ENCODE measurements around the gene ADAMTS17.
"Not testable (repeated sequence)": the region's sequence is repeated elsewhere in the genome, so short reads cannot be mapped to it uniquely, and the experiment has no call there.

ADAMTS17 gene

DNA sequence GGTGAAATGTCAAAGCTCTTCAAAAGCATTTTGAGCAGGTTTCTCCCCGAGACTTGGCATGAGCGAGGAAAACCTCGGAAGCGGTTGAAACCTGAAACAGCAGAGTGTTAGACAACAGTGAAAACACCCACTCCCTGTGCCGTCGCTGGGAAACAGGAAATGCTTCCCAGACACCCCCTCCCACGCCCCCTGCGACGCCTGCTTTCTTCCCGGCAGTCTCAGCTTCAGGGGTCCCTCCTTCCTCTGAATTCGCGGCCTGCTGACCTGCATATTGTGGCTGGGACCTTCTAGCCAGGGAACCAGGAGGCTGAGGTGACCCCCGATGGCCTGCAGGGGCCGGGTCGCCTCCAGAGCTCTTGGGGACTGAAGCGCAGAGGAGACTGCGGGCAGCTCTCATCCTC is 357.9 kb downstream of the ADAMTS17 start:
- in situ Hi-C loops (cut with HindIII; ENCODE audit: low sequenced_read_pairs): no loop called here

DNA sequence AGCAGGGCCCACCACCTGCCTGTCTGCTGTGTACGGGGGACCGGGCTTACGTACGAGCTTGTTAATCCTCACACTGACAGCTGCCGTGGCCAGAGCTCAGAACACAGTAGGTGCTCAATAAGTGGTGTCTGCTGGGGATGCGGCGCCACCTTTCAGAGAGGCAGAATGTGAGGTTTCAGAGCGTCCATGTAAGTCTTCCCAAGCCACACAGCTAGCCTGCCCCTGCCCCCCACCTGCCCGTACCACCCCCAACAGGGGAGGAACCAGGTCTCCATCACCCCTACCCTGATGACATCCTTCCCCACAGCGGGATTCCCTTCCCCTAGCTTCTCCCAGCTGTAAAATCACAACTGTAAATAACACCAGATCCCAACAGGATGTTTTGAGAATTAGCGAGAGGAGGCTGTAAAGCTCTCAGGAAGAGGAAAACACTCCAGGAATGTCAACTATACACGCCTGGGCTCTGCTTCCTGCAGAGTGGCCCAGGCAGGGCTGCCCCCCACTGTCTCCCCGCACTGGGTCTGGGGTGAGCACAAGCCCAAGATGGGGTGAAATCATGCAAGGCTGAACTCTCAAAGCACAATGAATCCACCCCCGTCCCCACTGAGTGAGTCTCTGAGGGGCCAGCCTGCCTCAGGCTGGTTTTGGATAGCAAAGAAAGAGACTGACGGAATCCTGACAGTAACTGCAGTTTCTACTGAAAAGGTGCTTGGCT is 358.4 kb downstream of the ADAMTS17 start:
- in situ Hi-C loops (cut with HindIII; ENCODE audit: low sequenced_read_pairs): no loop called here

DNA sequence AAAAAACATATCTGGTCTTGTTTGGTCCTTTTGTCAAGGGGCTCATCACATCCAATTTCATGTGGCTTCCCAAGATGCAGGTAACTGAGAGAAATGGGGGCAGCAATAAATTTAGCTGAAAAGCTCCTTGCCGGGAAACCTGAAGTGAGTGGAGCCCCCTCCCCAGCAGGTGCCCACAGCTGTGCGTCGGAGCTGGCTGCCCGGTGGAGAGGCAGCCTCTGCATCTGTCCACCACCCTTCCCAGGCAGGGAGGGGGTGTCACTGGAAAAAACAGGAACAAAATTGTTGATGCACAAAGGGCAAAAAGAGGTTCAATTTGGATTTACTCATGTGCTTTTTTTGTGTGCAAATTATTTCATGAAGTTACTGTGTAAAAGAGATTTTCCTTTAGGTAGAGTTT is 359.1 kb downstream of the ADAMTS17 start:
- in situ Hi-C loops (cut with HindIII; ENCODE audit: low sequenced_read_pairs): no loop called here

DNA sequence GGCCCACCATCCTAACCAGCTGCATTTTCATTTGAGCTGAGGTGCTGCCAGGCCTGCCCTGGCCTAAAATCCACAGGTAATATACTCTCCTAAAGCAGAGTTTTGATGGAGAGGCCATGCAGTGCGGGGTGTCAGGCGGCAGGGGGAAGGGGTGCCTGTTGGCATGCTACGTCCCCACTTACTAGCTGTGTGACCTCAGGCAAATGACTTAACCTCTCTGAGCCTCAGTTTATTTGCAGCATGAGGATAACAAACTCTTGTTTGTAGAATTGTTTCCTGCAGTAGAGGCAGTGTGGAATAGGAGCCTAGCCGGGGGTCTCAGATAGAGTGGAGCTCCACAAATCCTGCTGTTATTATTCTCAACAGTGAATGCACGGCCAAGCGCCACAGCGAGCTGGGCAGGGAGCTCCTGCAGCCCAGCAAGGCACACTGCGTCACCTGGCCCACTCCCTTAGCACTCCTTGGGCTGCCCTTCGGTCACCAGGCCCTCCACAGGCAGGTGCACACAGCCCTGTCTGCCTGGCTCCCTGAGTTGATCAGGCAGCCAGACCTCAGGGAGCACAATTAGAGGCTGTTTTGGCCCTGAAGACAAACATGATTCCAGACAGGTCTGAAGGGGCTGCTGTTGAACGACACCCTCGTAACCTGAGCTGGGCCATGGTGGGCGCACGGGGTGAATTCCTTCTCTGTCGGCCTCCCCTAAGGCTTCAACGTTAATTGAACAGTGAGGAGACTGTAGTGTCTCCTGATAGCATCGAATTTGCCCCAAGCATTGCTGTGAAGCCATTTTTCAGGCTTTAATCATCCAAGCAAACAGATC is 359.7 kb downstream of the ADAMTS17 start:
- in situ Hi-C loops (cut with HindIII; ENCODE audit: low sequenced_read_pairs): no loop called here

DNA sequence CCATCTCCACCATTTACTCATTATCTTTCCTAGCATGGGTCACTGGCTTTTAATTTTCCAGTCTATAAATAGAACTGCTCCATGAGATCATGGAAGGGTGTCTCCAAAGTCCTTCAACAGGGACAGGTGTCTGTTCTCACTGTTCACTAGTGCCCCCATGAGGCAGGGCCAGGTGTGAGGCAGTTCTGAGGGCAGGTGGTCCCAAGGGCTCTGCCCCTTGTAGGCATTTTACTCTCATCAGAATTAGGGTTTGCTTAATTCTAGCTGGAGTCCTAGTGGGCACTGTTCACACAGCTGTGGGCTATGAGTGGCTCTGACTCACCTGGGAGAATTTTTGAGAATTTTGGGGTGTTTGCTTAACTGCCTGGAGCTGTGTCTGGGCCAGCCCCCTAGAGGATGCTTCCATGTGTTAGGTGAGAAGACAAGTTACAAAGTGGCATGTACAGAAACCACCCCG is 360.6 kb downstream of the ADAMTS17 start:
- in situ Hi-C loops (cut with HindIII; ENCODE audit: low sequenced_read_pairs): no loop called here

DNA sequence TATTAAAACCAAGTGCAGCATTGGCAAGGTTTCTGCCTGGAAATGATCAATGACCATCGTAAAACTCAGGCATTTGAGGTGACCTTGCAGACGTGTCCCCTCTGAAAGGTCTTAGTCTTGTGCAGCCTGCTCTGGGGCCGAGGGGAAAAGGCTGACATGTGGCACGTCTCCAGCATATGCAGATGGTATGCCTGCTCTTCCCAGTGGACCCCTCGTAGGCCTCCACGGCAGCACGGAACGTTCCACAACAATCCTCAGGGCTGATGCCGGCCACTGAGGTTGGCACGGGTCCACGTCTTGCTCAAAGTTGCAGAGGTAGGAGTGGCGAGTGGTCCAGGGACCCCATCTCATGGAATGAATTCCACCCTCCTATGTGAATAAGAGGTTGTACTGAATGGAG is 361.0 kb downstream of the ADAMTS17 start:
- in situ Hi-C loops (cut with HindIII; ENCODE audit: low sequenced_read_pairs): no loop called here

DNA sequence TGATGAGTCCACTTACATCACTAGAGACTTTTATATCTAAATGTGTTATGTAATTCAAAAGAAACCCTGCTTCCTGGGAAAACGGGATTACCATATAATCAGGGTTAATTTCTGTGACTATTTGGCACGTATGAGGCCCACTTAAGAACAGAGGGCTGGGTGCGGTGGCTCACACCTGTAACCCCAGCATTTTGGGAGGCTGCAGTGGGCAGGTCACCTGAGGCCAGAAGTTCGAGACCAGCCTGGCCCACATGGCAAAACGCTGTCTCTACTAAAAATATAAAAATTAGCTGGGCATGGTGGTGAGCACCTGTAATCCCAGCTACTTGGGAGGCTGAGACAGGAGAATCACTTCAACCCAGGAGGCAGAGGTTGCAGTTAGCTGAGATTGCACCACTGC is 361.9 kb downstream of the ADAMTS17 start:
- in situ Hi-C loops (cut with HindIII; ENCODE audit: low sequenced_read_pairs): not testable (repeated sequence)

DNA sequence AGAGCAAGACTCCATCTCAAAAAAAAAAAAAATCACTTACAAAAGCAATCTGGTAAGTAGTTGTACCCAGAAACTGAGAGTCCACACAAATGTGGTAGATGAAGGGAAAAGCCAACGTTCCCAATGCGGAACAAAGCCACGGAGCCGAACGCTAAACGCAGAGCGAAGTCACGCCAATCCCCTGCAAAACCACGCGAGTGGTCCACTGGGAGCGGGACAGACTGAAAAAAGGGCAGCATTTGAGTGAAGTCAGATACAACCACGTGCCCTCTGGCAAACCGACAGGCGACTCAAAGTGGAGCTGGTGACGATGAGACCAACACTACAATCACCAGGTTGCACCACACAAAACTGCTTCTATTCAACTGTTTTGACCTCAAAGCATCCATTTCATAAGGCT is 362.4 kb downstream of the ADAMTS17 start:
- in situ Hi-C loops (cut with HindIII; ENCODE audit: low sequenced_read_pairs): no loop called here

DNA sequence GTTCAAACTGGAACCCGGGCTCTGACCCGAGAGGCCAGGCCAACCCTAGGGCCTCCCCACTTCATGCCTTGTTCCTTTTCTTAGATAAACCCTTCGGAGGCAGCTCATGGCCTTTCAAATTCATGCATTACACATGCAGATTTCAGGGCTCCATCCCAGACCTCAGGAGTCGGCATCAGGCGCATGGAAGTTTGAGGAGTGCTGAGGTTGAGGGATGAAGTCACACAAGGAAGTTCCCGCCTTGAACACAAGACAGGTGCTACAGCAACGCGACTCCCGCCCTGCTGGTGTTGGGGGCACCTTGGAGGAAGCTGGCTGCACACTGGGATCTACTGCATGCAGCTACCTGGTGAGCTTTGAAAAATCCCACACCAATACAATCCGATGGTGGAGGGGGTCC is 363.3 kb downstream of the ADAMTS17 start:
- in situ Hi-C loops (cut with HindIII; ENCODE audit: low sequenced_read_pairs): no loop called here

DNA sequence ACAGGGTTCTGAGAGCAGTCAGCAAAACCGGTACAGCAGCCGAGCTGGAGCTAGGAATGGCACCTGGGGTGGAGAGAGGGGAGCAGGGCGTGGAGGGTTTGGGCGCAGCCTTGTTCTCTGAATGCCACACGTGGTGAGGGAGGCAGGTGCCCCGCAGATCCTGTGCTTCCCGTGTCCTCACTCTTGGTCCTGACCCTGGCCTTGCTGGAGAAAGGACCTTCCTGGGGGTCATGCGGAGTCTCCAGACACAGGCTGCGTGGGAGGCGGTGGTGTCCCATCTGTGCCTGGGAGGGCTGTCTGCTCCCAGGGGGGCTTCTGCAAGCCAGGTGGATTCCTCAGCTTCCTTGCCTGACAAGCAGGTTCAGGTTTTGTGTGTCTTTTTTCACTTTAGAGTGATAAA is 363.8 kb downstream of the ADAMTS17 start:
- in situ Hi-C loops (cut with HindIII; ENCODE audit: low sequenced_read_pairs): no loop called here

DNA sequence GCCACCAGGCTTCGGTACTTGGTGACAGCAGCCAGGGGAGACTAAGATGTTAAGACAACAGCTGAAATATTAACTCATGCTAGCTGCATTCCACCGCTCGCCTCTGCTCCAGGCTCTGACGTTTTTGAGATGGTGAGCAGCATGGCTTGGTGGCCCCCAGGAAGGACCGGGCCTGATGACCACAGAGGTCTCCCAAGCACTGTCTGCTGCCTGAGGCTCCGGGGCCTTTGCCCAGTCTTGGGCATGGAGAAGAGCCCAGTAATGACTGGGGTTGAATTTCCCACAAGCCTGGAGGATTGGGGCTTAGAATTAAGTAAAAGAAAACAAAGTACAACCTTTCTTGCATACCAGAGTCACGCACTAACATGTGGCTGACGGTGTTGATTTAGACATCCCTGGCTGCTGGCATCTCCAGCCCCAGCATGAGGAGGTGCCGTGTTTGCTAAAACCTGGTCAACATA is 364.9 kb downstream of the ADAMTS17 start:
- in situ Hi-C loops (cut with HindIII; ENCODE audit: low sequenced_read_pairs): no loop called here

DNA sequence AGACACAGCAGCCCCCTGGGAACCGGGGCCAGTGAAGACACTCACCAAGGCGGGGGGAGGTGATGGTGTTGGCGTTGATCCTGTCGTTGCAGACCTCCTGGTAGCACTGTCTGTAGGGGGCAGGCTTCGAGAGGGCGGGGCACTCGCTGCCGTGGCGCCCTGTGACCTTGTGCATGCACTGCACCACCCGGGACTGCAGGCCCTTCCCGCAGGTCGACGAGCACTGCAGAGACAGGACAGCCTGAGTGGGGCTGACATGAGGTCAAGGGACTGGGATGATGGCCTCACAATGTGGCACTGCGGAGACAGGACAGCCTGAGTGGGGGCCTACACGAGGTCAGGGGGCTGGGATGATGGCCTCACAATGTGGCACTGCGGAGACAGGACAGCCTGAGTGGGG is 365.8 kb downstream of the ADAMTS17 start:
- in situ Hi-C loops (cut with HindIII; ENCODE audit: low sequenced_read_pairs): no loop called here

DNA sequence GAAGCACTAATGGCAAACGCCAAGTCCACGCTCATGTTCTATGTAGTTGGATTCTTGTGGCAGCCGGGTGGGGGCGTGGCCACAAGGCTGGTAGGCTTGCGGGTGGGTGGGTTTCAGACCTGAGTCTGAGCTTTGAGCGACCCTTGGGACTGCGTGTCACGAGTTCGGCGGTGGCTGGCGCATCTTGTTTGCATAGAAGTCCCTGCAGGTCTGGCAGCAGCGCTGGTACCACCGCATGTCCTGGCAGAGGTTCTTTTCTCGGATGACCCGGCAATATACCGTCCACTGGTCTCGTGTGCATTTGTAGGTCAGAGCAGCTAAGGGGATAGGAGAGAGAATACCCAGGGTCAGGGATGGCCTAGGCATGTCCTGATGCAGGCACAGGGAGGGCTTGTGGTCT is 367.5 kb downstream of the ADAMTS17 start:
- in situ Hi-C loops (cut with HindIII; ENCODE audit: low sequenced_read_pairs): no loop called here

DNA sequence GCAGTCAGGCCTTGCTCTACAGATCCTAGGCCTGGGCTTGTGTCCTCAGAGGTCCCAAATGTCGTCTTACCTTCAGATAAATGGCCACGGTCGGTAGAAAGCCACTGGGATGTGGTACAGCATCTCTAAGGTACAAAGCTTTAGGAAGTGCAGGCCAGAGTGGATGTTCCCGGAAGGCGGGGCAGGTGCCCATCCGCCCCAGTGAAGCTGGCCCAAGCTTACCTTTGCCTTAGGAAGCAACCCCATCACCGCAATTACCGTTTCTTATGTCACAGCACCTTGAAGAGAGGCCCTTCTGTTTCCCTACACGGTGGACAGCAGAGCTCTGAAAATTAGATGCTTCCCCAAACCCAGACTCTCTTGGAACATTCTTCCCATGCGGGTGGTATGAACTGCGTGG is 368.4 kb downstream of the ADAMTS17 start:
- in situ Hi-C loops (cut with HindIII; ENCODE audit: low sequenced_read_pairs): no loop called here

DNA sequence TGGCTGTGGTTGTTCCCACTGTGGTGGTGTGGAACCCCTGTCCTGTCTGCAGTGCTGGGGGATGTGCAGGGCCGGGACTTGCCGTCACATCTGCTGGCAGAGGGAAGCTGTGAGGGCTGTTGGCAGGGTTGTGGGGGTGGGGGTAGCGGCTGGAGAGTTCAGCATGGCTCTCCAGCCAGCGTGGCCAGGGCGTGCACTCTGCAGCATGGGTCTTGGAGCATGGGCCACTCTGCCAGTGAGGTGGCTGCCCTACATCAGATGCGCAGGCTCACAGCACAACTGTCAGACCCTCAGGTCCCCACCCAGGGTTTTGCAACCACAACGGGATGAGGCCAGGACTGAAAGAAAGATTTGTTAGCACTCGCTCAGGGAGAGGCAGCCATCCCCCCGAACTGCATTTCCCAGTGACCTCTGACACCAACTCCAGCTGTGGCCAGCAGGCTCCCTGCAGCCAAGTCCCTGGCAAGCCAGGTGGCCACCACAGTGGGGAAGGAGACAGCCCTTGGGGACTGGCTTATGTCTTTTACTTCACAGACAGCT is 370.8 kb downstream of the ADAMTS17 start:
- in situ Hi-C loops (cut with HindIII; ENCODE audit: low sequenced_read_pairs): no loop called here

DNA sequence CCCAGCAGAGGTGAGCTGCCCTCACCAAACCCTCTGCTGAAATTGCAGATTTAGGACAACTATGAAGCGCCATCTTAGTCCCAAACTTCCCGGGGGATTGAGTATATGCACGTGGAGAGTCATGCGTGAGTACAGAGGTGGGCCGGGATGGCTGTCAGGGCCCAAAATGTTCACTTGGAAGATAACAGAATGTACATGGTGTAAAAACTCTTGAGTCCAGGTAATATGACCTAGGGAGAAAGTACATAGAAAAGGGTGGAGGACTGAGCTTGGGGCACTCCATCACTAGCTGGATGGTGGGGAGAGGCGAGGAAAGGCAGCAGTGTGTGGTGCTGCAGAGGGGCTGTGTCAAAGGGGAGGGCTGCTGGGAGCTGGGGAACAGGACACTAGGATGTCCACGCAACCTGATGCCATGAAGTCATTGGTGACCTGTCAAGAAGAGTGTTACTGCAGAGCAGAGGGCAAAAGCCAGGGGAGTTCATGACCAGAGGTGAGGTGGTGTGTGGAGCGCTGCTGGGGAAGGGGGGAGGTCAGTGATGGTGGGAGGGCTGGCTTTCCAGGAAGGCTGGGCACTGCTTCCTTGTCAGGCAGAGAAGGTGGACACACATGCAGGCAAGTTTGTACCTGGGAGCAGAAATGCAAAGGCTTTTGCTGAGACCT is 372.4 kb downstream of the ADAMTS17 start:
- in situ Hi-C loops (cut with HindIII; ENCODE audit: low sequenced_read_pairs): no loop called here

DNA sequence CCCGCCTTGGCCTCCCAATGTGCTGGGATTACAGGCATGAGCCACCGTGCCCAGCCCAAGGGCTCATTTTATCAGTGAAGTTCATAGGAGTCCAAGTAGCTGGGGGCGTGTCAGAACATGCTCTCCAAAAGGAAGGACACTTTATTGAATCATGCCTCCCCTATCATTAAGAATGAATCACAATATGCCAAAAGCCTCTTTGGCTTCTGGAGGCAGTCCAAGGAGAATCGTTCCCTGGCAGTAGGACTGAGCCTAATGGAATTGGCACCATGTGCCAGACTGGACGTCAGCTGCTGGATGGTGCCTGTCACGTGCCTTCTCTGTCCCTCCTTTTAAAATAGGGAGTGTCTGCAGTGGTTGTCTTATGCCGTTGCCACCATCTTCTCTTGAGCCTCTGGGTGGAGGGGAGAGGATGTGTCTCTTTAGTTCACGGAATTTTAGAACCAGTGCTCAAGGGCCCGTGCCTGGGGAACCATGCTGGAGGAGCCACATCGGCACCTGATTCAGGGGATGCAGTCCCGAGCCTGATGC is 373.9 kb downstream of the ADAMTS17 start:
- in situ Hi-C loops (cut with HindIII; ENCODE audit: low sequenced_read_pairs): no loop called here

DNA sequence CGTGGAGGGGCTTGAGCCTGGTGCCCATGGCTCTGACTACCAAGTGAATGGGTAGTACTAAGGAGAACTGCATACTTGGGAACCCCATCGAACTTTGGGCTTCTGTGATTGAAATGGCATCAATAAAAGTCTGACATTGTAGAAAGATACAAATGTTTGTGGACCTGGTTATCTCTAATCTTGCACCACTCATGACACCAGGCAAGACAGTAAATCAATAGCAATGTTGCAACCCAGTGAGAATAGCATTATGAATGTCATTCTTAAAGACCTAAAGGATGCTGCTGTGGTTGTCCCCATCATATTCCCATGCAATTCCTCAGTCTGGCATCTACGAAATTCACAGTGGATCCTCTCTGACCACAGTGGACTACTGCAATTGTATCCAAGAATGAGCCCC is 375.0 kb downstream of the ADAMTS17 start:
- in situ Hi-C loops (cut with HindIII; ENCODE audit: low sequenced_read_pairs): no loop called here

DNA sequence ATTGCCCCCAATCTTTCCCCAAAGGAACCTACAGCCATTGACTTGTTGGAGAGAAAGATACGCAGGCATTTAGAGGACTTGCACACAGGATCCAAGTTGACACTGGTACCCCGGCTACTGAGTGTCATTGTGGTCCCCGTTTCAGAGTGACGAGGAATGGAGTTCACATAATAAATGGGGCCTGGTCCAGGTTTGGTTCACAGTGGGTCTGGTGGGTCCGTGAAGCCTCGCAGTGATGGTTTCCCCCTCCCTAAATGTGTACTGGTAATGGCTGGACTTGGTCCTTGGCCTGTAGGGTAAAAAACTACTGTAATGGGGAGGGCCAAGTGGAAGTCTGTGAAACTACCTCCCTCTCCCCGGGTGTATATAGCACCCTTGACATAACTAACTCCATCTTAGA is 376.4 kb downstream of the ADAMTS17 start:
- in situ Hi-C loops (cut with HindIII; ENCODE audit: low sequenced_read_pairs): no loop called here

DNA sequence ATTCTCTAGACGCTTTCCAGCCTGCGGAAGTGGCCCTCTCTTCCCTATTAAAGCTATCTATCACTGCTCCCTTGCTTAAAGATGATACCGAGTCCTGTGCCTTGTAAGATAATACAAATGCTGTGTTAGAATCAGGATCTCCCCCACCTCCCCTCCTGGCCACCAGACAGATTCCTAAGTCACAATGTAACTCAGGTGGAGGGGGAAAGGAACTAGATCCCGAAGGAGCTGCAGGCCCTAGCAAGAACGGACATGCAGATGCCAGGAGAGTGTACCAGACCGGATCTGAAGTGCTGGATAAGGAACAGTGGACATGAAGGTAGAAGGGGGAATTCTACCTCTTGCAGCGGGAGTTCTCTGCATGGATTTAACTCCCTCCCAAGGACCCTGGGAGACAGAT is 377.8 kb downstream of the ADAMTS17 start:
- in situ Hi-C loops (cut with HindIII; ENCODE audit: low sequenced_read_pairs): no loop called here
